ENCODE measurements around the gene FOXC1.

Gene FOXC1

GRCh38 chr6:1584996-1585668 lies 24.6 kb upstream of the FOXC1 start:
- no peak for DNase-seq

- DNase-seq: no peak
Observed at GRCh38 chr6:1585669-1586049, 24.1 kb upstream of the FOXC1 start.

- DNase-seq: no peak
Observed at GRCh38 chr6:1586256-1586655, 23.5 kb upstream of the FOXC1 start.

GRCh38 chr6:1586861-1587450 lies 22.8 kb upstream of the FOXC1 start:
- no peak for DNase-seq

- no peak for DNase-seq
Observed at GRCh38 chr6:1587546-1587945, 22.2 kb upstream of the FOXC1 start.

GRCh38 chr6:1587977-1588376 lies 21.7 kb upstream of the FOXC1 start:
- no peak for DNase-seq

- DNase-seq: no peak
Observed at GRCh38 chr6:1589208-1589607, 20.5 kb upstream of the FOXC1 start.

- no peak for DNase-seq
Observed at GRCh38 chr6:1590580-1590979, 19.1 kb upstream of the FOXC1 start.

- DNase-seq: no peak
Observed at GRCh38 chr6:1591243-1591642, 18.5 kb upstream of the FOXC1 start.

GRCh38 chr6:1591926-1592325 lies 17.8 kb upstream of the FOXC1 start:
- no peak for DNase-seq

GRCh38 chr6:1592852-1593251 lies 16.9 kb upstream of the FOXC1 start:
- no peak for DNase-seq

- no peak for DNase-seq
Observed at GRCh38 chr6:1593286-1593957, 16.3 kb upstream of the FOXC1 start.

GRCh38 chr6:1593958-1594314 lies 15.8 kb upstream of the FOXC1 start:
- no peak for DNase-seq

GRCh38 chr6:1594445-1595200 lies 15.1 kb upstream of the FOXC1 start:
- no peak for DNase-seq

- DNase-seq: no peak
Observed at GRCh38 chr6:1595271-1596087, 14.2 kb upstream of the FOXC1 start.

- peak; percentile 59 for DNase-seq
Observed at GRCh38 chr6:1596088-1596852, 13.4 kb upstream of the FOXC1 start.

GRCh38 chr6:1597121-1597744 lies 12.5 kb upstream of the FOXC1 start:
- DNase-seq: no peak

GRCh38 chr6:1597924-1598323 lies 11.8 kb upstream of the FOXC1 start:
- no peak for DNase-seq

- no peak for DNase-seq
Observed at GRCh38 chr6:1598433-1598832, 11.3 kb upstream of the FOXC1 start.

- no peak for DNase-seq
Observed at GRCh38 chr6:1598886-1599285, 10.8 kb upstream of the FOXC1 start.

- no peak for DNase-seq
Observed at GRCh38 chr6:1599469-1599868, 10.2 kb upstream of the FOXC1 start.

All from NCI-H2171 treated with DMSO at 0.1 percent for 48 hours (cell line).